Uterus (tissue), 2 donors: Measurements from ENCODE around the gene DUSP8.

ENCODE experiments used
- CTCF ChIP-seq, 4 experiments: fragments of 200-600 bp in 2 of 4; fragments of 450-650 bp in 2 of 4; sonication (generic) in 2 of 4; IDR thresholded peaks; one replicate each; pipeline ENCODE4 v1.5.1; 2016 to 2019; ENCODE audit warnings: antibody characterized with exemption in 4 of 4, mild to moderate bottlenecking in 2 of 4, moderate library complexity in 1 of 4
- POLR2A ChIP-seq, 2 donors: fragments of 450-650 bp; IDR thresholded peaks; one replicate each; pipeline ENCODE4 v1.6.1; 2016; ENCODE audit warnings: antibody characterized with exemption in 2 of 2, mild to moderate bottlenecking in 1 of 2, moderate library complexity in 1 of 2

- TF ChIP-seq CTCF (IDR thresholded peaks at IDR 0.05) (no peak), POLR2A (IDR thresholded peaks at IDR 0.05) (no peak)
These were observed 52.8 kb downstream of the DUSP8 start for GRCh38 chr11:1519028-1520010.
